ENCODE measurements around the gene ME3.
A peak's percentile ranks its signal among the peaks of the same experiment; 100 is the strongest.

The ME3 gene

GRCh38 chr11:86456075-86456939, 216.1 kb downstream of the ME3 start:
- Histone ChIP-seq H3K4me2 (no peak overlapping the region), H3K36me3 (ENCODE audit: insufficient read depth) (no peaks in the 10 kb centered on the region), H3K27ac (no peak overlapping the region), H3K79me2 (ENCODE audit: insufficient read depth, low read depth) (no peaks in the 10 kb centered on the region), H3K4me1 (ENCODE audit: low read depth, poor library complexity, severe bottlenecking) (no peaks in the 10 kb centered on the region), H2AFZ (ENCODE audit: low read depth) (no peak overlapping the region), H3K27me3 (ENCODE audit: insufficient read depth, low read depth) (no peaks in the 10 kb centered on the region), H3K9ac (no peak overlapping the region), H4K20me1 (ENCODE audit: insufficient read depth) (no peaks in the 10 kb centered on the region), H3K4me3 (IDR thresholded peaks at IDR 0.05; ENCODE audit: insufficient read depth, low read depth, low read length) (no peak overlapping the region)
- peak; percentile 99 for TF ChIP-seq CTCF (conservative IDR thresholded peaks at IDR 0.05; ENCODE audit: low read depth, low read length)

- no peaks in the 10 kb centered on the region for H4K20me1 ChIP-seq (ENCODE audit: insufficient read depth)
- no peak for TF ChIP-seq CTCF (conservative IDR thresholded peaks at IDR 0.05; ENCODE audit: low read depth, low read length)
- no peak overlapping the region for H3K9ac ChIP-seq
- no peaks in the 10 kb centered on the region for H3K79me2 ChIP-seq (ENCODE audit: insufficient read depth, low read depth)
- H3K4me3 ChIP-seq (IDR thresholded peaks at IDR 0.05; ENCODE audit: insufficient read depth, low read depth, low read length), result no peak overlapping the region
- no peaks in the 10 kb centered on the region for H3K4me1 ChIP-seq (ENCODE audit: low read depth, poor library complexity, severe bottlenecking)
- H3K4me2 ChIP-seq, result no peak overlapping the region
- no peak overlapping the region for H2AFZ ChIP-seq (ENCODE audit: low read depth)
- no peak overlapping the region for H3K27ac ChIP-seq
- no peaks in the 10 kb centered on the region for H3K27me3 ChIP-seq (ENCODE audit: insufficient read depth, low read depth)
- no peaks in the 10 kb centered on the region for H3K36me3 ChIP-seq (ENCODE audit: insufficient read depth)
Observed at GRCh38 chr11:86453290-86454030, 219.0 kb downstream of the ME3 start.

- H3K27ac ChIP-seq, result no peak overlapping the region
- no peaks in the 10 kb centered on the region for H3K36me3 ChIP-seq (ENCODE audit: insufficient read depth)
- H3K4me3 ChIP-seq (IDR thresholded peaks at IDR 0.05; ENCODE audit: insufficient read depth, low read depth, low read length), result no peak overlapping the region
- TF ChIP-seq CTCF (conservative IDR thresholded peaks at IDR 0.05; ENCODE audit: low read depth, low read length), result no peak
- no peak overlapping the region for H3K9ac ChIP-seq
- H3K27me3 ChIP-seq (ENCODE audit: insufficient read depth, low read depth), result no peaks in the 10 kb centered on the region
- H3K4me1 ChIP-seq (ENCODE audit: low read depth, poor library complexity, severe bottlenecking), result no peaks in the 10 kb centered on the region
- no peak overlapping the region for H2AFZ ChIP-seq (ENCODE audit: low read depth)
- H4K20me1 ChIP-seq (ENCODE audit: insufficient read depth), result no peaks in the 10 kb centered on the region
- H3K79me2 ChIP-seq (ENCODE audit: insufficient read depth, low read depth), result no peaks in the 10 kb centered on the region
- H3K4me2 ChIP-seq, result no peak overlapping the region
Observed at GRCh38 chr11:86449993-86450629, 222.3 kb downstream of the ME3 start.

- no peak for TF ChIP-seq CTCF (conservative IDR thresholded peaks at IDR 0.05; ENCODE audit: low read depth, low read length)
- Histone ChIP-seq H3K79me2 (ENCODE audit: insufficient read depth, low read depth) (no peaks in the 10 kb centered on the region), H3K4me3 (IDR thresholded peaks at IDR 0.05; ENCODE audit: insufficient read depth, low read depth, low read length) (no peak overlapping the region), H3K36me3 (ENCODE audit: insufficient read depth) (no peaks in the 10 kb centered on the region), H3K27me3 (ENCODE audit: insufficient read depth, low read depth) (no peaks in the 10 kb centered on the region), H3K4me2 (no peak overlapping the region), H3K9ac (no peak overlapping the region), H3K27ac (no peak overlapping the region), H3K4me1 (ENCODE audit: low read depth, poor library complexity, severe bottlenecking) (no peaks in the 10 kb centered on the region), H4K20me1 (ENCODE audit: insufficient read depth) (no peaks in the 10 kb centered on the region), H2AFZ (ENCODE audit: low read depth) (no peak overlapping the region)
Observed at GRCh38 chr11:86447763-86448480, 224.5 kb downstream of the ME3 start.
